Stimulated activated memory B cell treated with anti-CD40 and anti-IgM and Interleukin-4, amounts not matched to agents 10 μg/mL and 1 μg/mL and 100 μg/mL, for 72 hours (primary cell): ENCODE results near the gene INPP5D.

Experiments
- ATAC-seq: fragments of 150-1000 bp; cut with Tn5 transposase; 2 replicates; pipeline ENCODE4 v1.10.0; 2021
- H3K27ac Mint-ChIP-seq: one replicate; pipeline ENCODE4 v1.8.0; 2022; ENCODE audit warnings: mild to moderate bottlenecking, mixed read lengths
- H3K27me3 Mint-ChIP-seq: one replicate; pipeline ENCODE4 v1.8.0; 2022; ENCODE audit warnings: mixed read lengths
- H3K36me3 Mint-ChIP-seq: one replicate; pipeline ENCODE4 v1.8.0; 2022; ENCODE audit warnings: mixed read lengths
- H3K4me1 Mint-ChIP-seq: one replicate; pipeline ENCODE4 v1.8.0; 2022; ENCODE audit warnings: mixed read lengths
- H3K4me3 Mint-ChIP-seq: one replicate; pipeline ENCODE4 v1.8.0; 2022; ENCODE audit warnings: mild to moderate bottlenecking, moderate library complexity, mixed read lengths
- H3K9me3 Mint-ChIP-seq: one replicate; pipeline ENCODE4 v1.8.0; 2022; ENCODE audit warnings: mixed read lengths

Gene INPP5D

DNA sequence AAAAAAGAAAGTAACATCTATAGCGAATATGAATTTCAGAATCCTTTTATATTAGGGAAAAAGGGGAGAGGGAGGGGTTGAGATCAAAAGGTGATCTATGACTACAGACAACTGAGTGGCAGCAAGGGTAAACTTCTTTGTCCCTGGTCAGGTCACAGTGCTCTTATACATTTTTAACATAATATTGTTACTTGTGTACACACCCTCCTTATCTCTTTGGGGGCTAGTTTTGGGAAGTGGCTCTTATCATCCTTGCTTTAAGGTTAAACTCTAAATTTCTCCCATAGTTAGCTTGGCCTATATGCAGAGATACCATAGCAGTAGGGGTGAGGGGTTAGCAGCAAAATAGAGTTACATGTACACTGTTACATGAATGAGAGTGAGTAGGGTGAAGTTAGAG is 159.7 kb downstream of the INPP5D start:
- no peaks in the 10 kb centered on the region for H3K36me3 Mint-ChIP-seq
- H3K4me3 Mint-ChIP-seq, result no peak overlapping the region
- H3K4me1 Mint-ChIP-seq, result peaks cover 24% of the 10 kb centered on the region
- no peaks in the 10 kb centered on the region for H3K27me3 Mint-ChIP-seq
- no peaks in the 10 kb centered on the region for H3K9me3 Mint-ChIP-seq
- no peak overlapping the region for H3K27ac Mint-ChIP-seq
- ATAC-seq, result no peak

DNA sequence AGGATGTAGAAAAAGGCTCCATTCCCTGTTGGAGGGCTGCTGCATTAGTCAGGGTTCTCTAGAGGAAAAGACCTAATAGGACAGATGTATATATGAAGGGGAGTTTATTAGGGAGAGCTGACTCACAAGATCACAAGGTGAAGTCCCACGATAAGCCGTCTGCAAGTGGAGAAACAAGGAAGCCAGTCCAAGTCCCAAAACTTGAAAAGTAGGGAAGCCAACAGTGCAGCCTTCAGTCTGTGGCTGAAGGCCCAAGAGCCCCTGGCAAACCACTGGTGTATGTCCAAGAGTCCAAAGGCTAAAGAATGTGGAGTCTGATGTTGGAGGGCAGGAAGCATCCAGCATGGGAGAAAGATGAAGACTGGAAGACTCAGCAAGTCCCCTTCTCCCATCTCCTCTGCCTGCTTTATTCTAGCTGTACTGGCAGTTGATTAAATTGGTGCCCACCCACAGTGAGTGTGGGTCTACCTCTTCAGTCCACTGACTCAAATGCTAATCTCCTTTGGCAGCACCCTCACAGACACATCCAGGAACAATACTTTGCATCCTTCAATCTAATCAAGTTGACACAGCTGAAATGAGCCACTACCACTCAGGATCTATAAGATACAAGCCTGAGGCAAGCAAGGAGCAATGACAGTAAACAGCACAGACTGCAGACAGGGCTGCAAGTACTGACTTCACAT is 161.4 kb downstream of the INPP5D start:
- ATAC-seq, result no peak
- peaks cover 29% of the 10 kb centered on the region for H3K4me1 Mint-ChIP-seq

DNA sequence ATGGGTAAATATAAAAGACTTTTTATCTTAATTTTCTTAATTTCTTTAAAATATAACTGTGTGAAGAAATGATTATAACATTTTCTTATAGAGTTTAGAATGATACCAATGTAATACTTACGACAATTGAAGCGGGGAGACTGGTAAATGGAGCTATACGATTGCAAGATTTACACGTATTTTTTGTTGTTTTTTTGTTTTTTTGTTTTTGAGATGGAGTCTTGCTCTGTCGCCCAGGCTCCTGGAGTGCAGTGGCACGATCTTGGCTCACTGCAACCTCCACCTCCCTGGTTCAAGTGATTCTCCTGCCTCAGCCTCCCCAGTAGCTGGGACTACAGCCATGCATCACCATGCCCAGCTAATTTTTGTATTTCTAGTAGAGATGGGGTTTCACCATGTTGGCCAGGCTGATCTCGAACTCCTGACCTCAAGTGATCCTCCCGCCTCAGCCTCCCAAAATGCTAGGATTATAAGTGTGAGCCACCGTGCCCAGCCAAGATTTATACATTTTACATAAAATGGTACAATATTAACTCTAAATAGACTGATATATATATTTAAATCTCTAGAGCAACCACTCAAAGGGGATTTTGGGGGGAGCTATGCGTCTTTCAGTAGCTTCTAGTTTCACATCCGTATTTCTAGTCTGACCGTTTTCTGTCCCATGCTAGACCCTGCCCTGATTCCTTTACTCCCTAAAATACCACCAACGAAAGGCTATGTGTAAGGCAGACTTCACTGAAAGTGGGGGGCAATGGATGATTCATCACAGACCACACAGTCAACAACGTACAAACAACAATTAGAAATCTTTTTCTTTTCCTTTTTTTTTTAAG is 163.1 kb downstream of the INPP5D start:
- no peak overlapping the region for H3K4me3 Mint-ChIP-seq
- H3K27me3 Mint-ChIP-seq, result no peaks in the 10 kb centered on the region
- no peaks in the 10 kb centered on the region for H3K36me3 Mint-ChIP-seq
- peak overlapping the region; percentile 62 for H3K27ac Mint-ChIP-seq
- no peaks in the 10 kb centered on the region for H3K9me3 Mint-ChIP-seq
- H3K4me1 Mint-ChIP-seq, result peaks cover 34% of the 10 kb centered on the region
- peak; percentile 88 for ATAC-seq

More for the DNA sequence above, 161.4 kb downstream of the INPP5D start:
- Mint-ChIP-seq H3K27ac (no peak overlapping the region), H3K9me3 (no peaks in the 10 kb centered on the region), H3K4me3 (no peak overlapping the region), H3K27me3 (no peaks in the 10 kb centered on the region), H3K36me3 (no peaks in the 10 kb centered on the region)

DNA sequence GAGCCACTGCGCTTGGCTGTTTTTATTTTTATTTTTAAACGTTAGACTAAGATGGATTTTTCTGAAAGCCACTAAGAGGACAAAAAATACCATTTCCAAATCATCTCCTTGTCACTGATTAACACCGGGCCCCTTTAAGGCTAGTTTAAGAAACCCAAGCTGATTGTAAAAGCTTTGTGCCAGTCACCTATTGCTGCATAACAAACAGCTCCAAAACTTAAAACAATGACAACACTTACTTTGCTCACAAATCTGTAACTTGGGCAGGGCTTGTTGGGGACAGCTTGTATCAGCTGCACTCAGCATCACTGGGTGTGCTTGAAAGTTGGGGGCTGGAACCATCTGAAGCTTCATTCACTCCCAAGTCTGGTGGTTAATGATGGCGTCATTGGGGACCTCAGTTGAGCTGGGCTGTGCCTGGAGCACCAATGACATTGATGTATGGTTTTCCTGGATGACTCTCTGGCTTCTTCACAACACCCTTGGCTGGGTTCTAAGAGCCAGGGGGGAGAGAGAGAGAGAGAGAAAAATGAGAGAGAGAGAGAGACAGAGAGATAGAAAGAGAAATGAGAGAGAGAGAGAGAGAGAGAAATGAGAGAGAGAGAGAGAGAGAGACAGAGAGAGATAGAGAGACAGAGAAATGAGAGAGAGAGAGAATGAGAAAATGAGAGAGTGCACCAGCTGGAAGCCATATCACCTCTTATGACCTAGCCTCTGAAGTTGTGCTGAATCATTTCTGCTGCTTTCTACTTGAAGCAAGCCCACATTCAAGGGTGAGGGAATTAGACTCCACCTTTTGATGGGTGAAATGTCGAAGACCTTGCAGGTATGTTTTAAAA is 165.3 kb downstream of the INPP5D start:
- Mint-ChIP-seq H3K27me3 (no peaks in the 10 kb centered on the region), H3K4me1 (peaks cover 34% of the 10 kb centered on the region), H3K9me3 (no peaks in the 10 kb centered on the region), H3K27ac (peak overlapping the region; percentile 41), H3K36me3 (no peaks in the 10 kb centered on the region), H3K4me3 (no peak overlapping the region)
- ATAC-seq, result peak; percentile 28

DNA sequence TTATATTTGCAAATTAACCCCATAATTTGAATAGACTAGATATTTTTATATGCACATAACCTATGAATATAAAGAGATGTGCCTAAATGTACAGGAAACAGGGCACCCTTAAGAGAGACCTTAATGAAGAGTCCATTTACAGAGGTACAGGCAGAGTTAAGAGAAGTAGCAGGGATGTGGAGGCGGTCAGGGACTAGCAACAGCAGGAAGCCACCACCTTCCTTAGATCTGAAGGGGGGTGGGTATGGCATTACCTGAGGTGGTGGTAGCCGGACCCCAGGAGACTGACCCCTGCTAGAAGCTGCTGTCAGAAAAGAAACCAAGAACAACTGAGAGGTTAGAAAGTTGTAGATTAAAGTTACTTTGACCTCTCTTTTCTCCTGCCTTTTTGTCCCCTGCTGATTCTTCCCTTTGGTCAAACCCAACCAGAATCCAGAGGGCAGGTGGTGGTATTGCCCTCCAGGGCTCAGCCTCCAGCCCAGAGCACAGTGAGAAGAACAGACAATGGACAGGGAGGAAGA is 166.4 kb downstream of the INPP5D start:
- Mint-ChIP-seq H3K9me3 (no peaks in the 10 kb centered on the region), H3K4me1 (peaks cover 34% of the 10 kb centered on the region), H3K36me3 (no peaks in the 10 kb centered on the region), H3K27ac (peak overlapping the region; percentile 41), H3K27me3 (no peaks in the 10 kb centered on the region), H3K4me3 (no peak overlapping the region)
- no peak for ATAC-seq

DNA sequence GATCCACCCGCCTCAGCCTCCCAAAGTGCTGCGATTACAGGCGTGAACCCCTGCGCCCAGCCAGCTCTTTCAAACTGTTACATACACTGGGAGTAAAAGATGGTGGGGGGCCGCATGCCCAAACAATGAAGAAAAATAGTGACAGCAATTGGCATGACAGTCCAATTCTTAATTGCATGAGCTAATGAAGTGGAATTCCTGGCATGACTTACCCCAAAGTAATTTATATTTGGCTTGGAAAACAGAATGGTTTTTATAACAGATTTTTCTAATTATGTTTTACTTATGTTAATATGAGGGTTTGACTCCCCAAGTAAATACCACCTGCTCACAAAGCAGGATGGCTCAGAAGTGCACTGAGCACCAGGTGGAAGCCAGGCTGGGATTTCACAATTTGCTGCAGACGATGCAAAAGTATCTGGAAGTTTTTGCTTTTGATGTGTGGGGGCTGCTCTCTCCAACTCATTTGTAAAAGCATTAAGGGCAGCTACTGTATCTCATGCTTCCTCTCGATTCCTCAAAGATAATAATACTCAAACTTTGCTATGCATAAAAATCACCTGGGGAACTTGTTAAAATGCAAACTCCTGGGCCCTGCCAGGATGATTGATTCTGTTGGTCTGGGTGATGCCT is 167.3 kb downstream of the INPP5D start:
- Mint-ChIP-seq H3K36me3 (no peaks in the 10 kb centered on the region), H3K4me1 (peaks cover 34% of the 10 kb centered on the region), H3K27ac (no peak overlapping the region), H3K4me3 (no peak overlapping the region), H3K27me3 (no peaks in the 10 kb centered on the region), H3K9me3 (no peaks in the 10 kb centered on the region)
- ATAC-seq, result no peak

DNA sequence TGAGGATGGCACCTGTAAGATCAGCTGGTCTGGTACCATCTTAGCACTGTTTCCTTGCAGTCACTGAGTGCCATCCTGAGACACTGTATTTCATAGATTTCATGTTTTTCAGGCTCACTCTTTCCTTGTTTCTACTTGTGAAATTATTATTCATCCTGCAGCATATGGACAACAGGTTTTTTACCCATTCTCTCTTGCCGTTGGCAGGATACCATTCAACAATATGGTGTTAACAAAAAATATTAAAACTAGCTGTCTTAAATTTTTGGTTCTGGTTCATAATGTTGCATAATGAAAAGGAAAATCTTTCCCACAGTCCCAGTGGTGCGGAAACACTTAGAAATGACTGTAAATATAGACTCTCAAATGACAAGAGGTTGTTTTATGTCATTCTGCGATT is 168.2 kb downstream of the INPP5D start:
- Mint-ChIP-seq H3K4me3 (no peak overlapping the region), H3K4me1 (peaks cover 25% of the 10 kb centered on the region), H3K27ac (no peak overlapping the region), H3K9me3 (no peaks in the 10 kb centered on the region), H3K36me3 (no peaks in the 10 kb centered on the region), H3K27me3 (no peaks in the 10 kb centered on the region)
- ATAC-seq, result no peak

DNA sequence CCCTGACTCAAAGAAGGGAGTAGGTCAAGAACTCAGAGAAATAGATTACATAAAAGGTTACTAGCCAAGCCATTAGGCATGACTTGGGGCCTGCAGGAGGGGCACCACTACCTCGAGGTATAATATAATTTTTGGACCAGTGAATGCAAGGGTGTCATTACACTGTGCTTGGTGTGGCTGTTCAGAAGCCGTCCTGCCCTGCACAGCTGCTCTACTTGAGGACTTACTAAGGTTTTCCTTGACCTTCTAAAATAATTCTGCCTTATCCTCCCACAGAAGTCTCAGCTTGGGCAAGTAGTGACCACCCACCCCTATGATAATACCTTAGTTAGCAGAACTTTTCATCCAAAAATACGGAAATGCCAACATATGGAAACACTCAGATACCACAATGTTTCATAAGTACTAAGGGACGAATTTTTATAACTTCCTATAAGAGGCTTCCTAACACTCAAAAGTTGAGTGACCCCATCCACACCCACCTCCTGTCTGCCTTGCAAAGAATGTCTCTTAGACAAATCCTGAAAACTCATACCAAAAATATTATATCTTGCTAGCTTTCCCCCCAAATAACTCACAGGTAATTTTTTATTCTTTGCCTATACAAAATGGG is 173.6 kb downstream of the INPP5D start:
- peak; percentile 41 for ATAC-seq
- no peaks in the 10 kb centered on the region for H3K27me3 Mint-ChIP-seq
- peak overlapping the region; percentile 25 for H3K27ac Mint-ChIP-seq
- peaks cover 7% of the 10 kb centered on the region for H3K4me1 Mint-ChIP-seq
- peaks cover 3% of the 10 kb centered on the region for H3K9me3 Mint-ChIP-seq
- H3K36me3 Mint-ChIP-seq, result no peaks in the 10 kb centered on the region
- no peak overlapping the region for H3K4me3 Mint-ChIP-seq

DNA sequence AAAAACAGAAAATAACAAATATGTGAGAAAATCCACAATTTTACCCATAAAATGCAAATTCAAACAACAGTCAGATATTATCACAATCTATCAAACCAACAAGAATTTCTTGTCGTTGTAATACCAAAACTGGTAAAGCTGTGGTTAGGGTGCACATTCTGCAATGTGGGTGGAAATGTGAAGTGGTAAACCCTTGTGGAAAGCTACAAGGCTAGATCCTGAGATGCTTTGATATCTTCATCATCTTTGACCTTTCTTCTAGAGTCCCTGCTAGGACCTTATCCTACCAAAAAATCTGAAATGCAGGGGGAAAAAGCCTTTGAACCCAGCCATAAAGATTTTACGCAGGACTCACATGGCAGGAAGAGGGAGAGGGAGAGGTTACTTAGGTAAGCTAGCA is 174.1 kb downstream of the INPP5D start:
- H3K4me3 Mint-ChIP-seq, result no peak overlapping the region
- H3K36me3 Mint-ChIP-seq, result no peaks in the 10 kb centered on the region
- peak overlapping the region; percentile 25 for H3K27ac Mint-ChIP-seq
- H3K9me3 Mint-ChIP-seq, result peaks cover 3% of the 10 kb centered on the region
- H3K4me1 Mint-ChIP-seq, result peaks cover 12% of the 10 kb centered on the region
- peak; percentile 43 for ATAC-seq
- H3K27me3 Mint-ChIP-seq, result no peaks in the 10 kb centered on the region

DNA sequence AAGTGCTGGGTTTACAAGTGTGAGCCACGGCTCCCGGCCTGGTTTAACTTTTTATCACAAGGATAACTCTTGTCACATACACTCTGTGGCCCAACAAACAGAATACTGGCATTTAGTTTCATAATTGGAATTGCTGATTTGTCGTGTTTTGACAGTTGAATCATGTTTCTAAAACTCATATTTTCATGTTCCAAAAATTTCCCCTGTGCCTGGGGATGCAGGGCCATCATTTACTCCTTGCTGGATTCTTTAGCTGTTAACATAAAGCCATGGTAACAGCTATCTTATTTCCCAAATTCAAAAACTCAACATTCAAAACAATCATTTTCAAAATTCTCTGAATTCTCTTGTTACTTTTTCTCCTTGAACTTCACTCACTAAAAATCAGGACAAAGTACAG is 174.9 kb downstream of the INPP5D start:
- Mint-ChIP-seq H3K4me3 (no peak overlapping the region), H3K4me1 (peaks cover 19% of the 10 kb centered on the region), H3K27ac (no peak overlapping the region), H3K27me3 (no peaks in the 10 kb centered on the region), H3K9me3 (peaks cover 6% of the 10 kb centered on the region), H3K36me3 (no peaks in the 10 kb centered on the region)
- no peak for ATAC-seq

DNA sequence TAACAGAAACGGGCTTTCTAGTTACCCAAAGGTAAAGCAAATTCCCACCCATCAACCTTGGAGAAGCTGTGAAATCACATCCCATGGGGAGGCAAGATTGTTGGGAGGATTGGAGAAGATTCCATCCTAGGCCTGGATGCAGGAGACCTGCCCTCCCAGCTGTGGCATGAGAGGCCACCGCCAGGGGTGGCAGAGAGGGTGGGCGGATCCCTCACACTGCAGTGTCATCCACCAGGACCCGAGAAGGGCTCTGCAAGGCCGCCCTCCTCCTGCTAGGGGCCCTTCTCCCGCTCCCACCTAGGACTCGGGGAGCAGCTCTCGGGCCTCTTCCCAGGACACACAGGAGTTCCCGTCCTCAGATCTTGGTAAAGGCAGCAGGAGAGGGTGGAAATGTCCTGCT is 175.8 kb downstream of the INPP5D start:
- no peaks in the 10 kb centered on the region for H3K27me3 Mint-ChIP-seq
- ATAC-seq, result no peak
- no peak overlapping the region for H3K27ac Mint-ChIP-seq
- peaks cover 29% of the 10 kb centered on the region for H3K4me1 Mint-ChIP-seq
- peaks cover 6% of the 10 kb centered on the region for H3K9me3 Mint-ChIP-seq
- no peak overlapping the region for H3K4me3 Mint-ChIP-seq
- no peaks in the 10 kb centered on the region for H3K36me3 Mint-ChIP-seq

DNA sequence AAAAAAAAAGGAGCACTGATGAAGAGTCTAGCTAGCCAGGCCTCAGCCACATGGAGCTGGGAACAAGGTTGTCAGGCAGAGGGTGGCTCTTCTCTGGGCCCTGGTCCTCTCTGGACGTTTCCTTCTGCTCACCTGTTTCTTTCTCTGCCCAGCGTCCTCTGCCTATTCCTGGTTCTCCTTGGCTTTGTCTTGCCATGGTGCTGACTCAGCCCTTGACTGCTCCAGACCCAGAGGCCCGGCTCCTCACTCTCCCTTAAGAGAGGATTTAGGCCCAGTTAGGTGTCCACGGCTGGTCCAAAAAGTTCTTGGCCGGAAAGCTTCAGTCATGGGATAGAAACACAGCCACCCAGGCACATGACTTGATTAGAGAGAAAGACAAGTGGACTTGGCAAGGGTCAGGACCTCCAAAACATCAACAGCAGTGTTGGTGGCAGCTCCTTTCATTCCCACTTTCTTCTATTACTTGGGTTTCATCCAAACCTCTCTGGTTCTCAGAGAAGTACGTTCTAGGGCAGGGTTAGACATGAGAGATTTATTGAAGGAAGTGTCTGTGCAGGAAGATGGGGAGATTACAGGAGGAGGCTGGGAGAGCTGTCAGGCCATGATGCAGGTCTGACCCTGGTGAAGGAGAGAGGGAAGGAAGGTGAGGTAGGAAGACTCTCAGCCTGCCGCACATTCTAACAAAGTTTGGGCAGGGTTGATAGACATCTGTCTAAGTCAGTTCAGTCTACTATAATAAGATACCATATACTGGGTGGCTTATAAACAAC is 176.9 kb downstream of the INPP5D start:
- Mint-ChIP-seq H3K27ac (no peak overlapping the region), H3K4me1 (peaks cover 39% of the 10 kb centered on the region)

DNA sequence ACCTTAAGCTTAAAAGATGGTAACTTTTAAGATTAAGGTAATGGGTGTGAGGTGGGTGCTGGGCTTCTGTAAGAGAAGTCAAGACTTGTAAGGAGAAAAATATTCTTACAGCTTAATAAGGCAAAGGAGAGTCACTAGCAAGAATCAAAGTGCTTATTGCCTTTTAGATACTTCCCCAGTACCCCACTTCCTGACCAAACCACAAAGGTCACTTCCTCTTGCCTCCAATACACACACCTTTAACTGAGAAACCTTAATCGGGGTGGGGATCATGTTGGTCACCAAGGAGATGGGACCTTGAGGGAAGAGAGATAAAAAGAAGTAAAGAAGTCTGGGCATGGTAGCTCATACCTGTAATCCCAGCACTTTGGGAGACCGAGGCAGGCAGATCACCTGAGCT is 180.8 kb downstream of the INPP5D start:
- no peaks in the 10 kb centered on the region for H3K27me3 Mint-ChIP-seq
- H3K27ac Mint-ChIP-seq, result peak overlapping the region; percentile 64
- H3K4me3 Mint-ChIP-seq, result peak overlapping the region; percentile 28
- no peaks in the 10 kb centered on the region for H3K36me3 Mint-ChIP-seq
- peaks cover 6% of the 10 kb centered on the region for H3K9me3 Mint-ChIP-seq
- H3K4me1 Mint-ChIP-seq, result peaks cover 36% of the 10 kb centered on the region
- ATAC-seq, result peak; percentile 85

More for the DNA sequence above, 176.9 kb downstream of the INPP5D start:
- H3K27me3 Mint-ChIP-seq, result no peaks in the 10 kb centered on the region
- peaks cover 6% of the 10 kb centered on the region for H3K9me3 Mint-ChIP-seq
- no peak overlapping the region for H3K4me3 Mint-ChIP-seq
- no peaks in the 10 kb centered on the region for H3K36me3 Mint-ChIP-seq
- ATAC-seq, result no peak

DNA sequence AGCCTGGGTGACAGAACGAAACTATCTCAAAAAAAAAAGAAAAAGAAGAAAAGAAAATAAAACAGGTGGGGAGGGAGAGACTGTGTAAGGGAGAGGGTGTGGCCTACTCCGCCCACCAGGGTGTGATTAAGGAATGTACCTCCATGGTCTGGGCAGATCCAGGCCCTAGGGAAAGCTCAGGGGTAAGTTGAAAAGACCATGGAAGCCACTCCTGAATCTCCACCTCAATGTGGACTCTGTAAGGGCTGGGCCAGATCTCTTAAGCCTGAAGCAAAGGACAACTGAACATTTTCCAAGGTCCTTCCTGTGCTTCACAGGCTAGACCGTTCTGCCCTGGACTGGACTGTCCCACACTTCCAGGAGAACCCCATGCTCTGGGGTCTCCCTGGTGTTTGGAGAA is 181.7 kb downstream of the INPP5D start:
- Mint-ChIP-seq H3K36me3 (no peaks in the 10 kb centered on the region), H3K4me1 (peaks cover 36% of the 10 kb centered on the region), H3K4me3 (no peak overlapping the region), H3K27ac (peak overlapping the region; percentile 64), H3K9me3 (peaks cover 6% of the 10 kb centered on the region), H3K27me3 (no peaks in the 10 kb centered on the region)
- ATAC-seq, result no peak
